ENCODE results near the gene NCAM1.

The NCAM1 gene

DNA sequence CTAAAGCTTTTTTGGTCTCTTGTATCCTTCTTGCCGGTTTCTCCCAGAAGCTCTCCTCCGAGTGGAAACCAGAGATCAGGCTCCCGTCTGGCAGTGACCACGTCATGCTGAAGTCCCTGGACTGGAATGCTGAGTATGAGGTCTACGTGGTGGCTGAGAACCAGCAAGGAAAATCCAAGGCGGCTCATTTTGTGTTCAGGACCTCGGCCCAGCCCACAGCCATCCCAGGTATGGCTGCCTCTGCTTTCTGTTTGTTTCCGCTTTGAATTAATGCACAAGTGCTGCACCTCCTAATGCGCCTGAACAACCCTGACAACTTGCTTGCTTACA is 298.8 kb downstream of the NCAM1 start:
- DNase-seq, result no peak

DNA sequence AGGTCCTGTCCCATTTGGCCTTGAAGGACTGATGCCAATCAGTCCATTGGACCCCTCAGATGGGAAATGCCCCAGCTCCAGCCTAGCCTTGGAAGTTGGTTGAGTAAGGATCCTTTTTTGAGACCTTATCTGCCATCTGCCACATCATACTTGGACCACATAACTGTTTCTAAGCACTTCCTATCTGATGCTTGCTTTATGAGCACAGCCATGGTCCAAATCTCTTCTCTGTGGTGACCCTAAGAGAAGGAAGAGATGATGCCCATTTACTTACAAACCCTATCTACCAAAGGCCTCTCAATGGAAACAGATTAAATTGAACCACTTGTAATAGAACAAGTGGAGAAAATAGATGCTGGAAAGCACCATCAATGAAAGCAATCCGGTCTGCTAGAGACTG is 299.3 kb downstream of the NCAM1 start:
- no peak for DNase-seq

DNA sequence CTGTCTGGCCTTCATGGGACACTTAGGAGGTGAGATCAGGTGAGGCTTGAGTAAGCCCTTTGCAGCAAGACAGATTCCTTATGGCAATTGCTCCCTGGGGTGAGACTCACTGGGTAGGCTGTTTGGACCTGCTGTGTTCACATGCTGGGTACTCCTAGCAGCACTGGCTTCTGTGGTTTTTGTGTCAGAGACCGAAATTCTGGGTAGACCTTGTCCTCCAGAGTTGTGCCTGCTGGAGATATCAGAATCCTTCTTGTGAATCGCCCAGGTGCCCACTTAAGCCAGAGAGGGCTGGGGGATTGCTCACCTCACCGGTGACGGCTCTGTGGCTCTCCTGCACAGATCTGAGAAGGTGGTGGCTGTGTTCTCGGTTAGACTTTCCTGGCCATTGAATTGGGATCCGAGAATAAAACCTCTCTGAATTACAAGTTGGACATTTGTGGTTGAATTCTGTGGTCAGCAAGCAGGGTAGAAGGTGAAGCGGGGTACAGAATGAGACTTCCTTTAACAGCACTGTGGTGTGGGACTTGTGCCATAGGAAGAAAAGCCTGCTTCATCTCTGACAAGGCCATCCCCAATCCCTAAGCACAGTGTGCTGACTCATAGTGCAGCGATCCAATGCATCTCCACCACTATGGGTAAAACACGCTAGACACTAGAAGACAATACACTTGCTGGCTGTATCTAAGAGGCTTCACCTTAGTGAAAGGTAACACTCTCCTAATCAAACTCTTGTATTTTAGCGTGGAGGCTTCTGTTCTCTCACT is 300.7 kb downstream of the NCAM1 start:
- DNase-seq, result peak in 1 of 2 donors; percentile 29

DNA sequence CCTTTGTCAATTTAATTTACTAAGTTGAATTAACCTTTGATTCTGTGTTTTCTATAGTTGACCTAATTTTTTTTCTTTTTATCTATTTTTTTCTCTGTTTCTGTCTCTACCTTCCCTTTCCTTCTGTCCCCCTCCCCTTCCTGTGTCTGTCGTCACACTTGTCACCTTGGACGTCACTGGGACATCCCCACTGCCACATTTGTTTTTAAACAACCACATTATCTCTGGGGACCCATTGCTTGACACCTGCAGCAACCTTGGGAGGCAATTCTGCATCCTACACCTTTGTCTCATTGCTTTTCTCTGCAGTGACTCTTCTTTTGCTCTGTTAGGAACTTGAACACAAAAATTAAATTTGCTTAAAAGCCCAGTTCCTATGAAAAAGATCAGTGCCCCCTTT is 301.4 kb downstream of the NCAM1 start:
- no peak for DNase-seq

DNA sequence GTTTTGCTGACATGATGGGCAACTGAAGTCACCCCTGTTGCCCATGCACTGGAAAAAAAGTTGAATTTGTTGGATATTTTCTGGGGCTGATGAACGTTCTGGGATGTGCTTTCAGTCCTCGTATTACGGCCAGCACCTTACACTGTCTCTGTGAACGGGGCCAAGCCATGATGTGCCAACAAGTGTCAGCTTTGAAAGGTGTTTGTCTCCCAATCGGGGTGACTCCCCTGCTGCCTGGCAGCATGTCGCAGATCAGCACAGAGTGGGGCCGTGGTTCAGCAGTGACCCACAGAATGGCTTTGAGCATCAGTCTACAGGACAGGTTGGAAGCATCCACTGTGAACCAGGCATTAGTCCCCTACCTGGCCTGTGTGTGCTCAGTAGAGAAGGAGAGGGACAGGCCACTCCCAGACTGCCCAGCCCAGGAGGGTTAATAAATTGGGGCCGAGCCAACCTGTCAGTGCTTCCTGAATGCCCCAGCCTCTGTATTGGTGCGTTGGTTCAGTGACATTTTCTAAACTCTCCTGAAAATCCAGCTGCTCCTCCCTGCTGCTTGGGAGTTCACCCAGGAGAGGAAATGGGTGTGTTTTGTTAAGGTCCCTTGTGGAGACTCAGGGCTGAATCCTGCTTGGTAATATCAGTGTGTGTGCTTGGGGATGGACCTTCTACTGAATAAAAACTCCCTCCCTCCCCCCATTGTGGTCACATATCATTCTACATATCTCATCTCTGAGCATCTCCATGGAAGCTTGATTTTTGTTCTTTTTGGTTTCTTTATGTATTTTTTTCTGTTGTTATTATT is 302.4 kb downstream of the NCAM1 start:
- no peak for DNase-seq

DNA sequence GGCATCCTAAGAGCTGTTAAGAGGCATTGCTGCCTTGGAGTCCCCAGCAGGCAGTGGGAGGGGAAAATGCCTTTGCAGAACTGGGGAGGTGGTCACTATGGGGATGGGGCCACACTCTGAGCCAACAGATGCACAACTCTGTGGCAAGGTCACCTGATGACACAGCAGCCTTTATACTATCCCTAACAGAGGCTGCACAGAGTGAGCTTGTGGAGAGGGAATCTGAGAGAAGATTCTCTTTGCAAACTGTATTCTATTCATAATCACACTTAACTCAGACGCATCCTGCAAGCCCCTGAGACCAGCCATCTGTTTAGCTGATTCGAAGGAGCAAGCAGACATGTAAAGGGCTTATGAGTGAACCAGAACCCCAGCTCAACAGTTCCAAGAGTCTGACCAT is 304.1 kb downstream of the NCAM1 start:
- no peak for DNase-seq

DNA sequence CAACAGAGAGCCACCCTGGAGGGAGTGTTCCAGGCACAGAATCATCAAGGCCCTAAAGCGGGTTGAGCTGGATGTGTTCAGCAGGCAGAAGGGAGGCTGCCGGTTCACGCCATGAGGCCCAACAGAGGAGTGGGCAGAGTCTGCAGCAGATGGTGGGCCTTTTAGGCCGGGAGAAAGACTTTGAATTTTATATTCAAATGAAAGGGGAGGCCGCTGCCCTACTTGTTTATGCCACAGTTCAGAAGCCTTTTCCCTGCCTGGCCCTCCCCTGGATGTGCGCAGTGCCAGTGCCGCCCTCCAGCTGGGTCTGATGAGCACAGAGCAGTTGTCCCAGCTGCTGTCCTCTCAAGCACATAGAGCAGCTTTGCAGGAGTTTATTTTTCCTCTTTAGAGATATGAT is 306.3 kb downstream of the NCAM1 start:
- DNase-seq, result peak; percentile 64 to 66

DNA sequence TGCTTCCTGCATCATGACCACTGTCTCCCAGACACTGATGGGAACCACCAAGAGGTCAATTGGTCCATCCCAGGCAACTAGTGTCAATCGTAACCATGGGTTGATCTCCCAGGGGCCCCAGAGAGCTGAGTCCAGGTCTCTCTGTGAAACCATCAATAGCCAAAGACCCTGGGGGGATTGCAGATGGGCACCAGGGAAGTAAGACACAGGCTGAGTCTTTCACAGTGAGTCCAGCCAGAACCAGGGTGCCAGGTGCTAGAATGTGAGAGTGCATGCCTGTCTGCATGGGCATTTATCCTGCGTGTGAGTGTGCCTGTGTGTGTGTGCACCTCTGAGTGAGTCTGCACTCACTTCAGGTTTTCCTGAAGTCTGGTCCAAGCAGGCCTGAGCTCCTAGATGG is 307.9 kb downstream of the NCAM1 start:
- no peak for DNase-seq

DNA sequence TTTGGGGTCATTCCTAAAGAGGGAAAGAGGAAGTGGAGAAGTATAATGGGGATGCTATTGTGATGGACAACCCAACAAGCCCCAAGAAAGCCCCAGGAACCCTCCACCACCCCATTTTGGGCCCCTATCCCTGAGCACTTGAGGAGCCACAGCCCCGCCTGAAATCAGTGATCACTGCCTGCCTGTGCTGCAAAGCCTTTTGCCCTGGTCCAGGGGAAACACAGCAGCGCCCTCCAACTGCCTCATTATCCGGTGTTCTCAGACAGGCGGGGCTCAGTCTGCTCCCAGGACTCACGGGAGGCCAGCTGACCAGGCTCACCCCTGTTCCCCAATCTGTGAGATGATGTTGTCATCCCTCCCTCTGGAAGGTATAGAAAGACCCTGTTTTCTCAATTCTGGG is 308.4 kb downstream of the NCAM1 start:
- no peak for DNase-seq

DNA sequence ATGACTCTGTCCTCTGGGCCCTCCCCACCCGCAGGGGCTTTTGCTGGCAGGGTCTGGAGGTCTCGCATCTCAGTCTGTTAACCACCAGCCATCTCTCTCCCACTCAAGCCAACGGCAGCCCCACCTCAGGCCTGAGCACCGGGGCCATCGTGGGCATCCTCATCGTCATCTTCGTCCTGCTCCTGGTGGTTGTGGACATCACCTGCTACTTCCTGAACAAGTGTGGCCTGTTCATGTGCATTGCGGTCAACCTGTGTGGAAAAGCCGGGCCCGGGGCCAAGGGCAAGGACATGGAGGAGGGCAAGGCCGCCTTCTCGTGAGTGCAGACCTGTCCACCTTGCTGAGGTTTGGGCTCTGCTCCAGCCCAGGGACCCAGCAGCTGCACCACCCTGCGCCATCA is 308.9 kb downstream of the NCAM1 start:
- DNase-seq, result no peak

DNA sequence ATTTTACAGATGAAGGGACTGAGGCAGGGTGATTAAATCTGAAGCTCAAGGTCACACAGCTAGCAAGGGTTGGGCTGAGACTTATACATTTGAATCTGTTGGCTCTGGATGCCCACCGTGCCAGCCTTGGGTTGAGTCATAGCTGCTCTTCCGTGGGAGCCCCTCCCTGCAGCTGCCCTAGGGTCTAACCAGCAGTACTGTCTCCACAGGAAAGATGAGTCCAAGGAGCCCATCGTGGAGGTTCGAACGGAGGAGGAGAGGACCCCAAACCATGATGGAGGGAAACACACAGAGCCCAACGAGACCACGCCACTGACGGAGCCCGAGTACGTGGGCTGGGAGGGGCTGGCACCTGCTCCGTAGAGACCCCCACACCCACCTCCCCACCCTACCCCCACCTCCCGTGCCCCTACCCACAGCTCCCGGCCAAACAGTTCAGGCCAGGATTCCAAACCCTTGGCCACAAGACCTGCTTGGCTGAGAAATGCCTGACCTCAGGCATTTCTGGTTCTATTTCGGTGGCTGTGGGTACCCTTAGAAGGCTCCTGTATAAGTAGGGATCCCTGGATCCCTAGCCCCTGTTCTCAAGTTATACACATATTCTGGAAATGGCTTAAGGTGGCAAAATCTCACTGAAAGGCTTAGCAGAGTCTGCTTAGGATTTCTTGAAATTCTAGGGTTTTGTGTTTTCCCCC is 310.5 kb downstream of the NCAM1 start:
- DNase-seq, result no peak

DNA sequence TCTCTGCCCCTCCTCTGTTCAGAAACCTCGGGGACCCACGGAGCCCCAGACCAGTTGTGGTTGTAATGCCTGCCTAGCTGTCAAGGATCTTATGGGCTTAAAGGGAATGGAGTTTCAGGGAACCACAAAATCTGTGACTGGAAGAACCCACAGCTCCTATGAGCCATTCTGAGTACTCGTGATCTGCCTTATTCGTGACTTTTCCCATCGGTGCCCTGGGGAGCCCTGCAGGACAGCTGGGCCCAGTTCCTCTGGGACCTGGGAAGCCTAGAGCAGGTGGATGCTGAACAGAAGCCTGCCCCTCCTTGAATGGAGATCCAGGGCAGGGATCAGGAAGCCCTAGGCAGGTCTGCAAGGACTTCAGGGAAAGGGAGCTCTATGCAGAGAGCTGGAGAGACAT is 311.1 kb downstream of the NCAM1 start:
- no peak for DNase-seq

DNA sequence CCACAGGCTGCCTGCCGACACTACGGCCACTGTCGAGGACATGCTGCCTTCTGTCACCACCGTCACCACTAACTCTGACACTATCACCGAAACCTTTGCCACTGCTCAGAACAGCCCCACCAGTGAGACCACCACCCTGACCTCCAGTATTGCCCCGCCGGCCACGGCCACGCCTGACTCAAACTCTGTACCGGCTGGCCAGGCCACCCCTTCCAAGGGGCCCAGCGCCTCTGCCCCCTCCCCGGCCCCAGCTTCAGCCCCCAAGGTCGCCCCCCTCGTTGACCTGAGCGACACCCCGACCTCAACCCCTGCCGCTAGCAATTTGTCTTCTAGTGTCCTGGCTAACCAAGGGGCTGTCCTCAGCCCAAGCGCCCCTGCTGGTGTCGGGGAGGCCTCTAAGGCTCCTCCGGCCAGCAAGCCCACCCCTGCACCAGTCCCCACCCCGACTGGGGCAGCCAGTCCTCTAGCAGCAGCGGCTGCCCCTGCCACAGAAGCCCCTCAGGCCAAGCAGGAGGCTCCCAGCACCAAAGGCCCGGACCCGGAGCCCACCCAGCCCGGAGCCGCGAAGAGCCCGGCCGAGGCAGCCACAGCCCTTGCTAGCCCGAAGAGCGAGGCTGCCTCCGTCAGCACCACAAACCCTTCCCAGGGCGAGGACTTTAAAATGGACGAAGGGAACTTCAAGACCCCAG is 311.9 kb downstream of the NCAM1 start:
- no peak for DNase-seq

DNA sequence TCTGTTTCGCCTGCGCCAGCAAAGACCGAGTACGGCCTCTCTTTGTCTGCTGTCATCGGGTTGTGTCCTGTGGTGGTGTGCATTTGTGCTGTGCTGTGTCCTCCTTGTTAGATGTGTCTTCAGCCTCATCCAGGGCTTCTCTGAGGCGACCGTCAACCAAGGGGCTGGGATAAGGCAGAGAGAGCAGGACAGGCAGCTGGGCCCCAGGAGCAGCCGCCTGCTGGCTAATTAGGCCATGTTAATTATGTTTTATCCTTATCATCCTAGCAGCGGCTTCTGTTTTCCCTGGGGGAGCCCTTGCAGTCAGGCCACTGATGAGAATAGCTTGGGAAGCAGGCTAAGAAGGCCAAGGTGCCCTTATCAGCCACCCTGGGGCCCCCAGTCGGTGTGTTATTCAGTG is 312.5 kb downstream of the NCAM1 start:
- no peak for DNase-seq

DNA sequence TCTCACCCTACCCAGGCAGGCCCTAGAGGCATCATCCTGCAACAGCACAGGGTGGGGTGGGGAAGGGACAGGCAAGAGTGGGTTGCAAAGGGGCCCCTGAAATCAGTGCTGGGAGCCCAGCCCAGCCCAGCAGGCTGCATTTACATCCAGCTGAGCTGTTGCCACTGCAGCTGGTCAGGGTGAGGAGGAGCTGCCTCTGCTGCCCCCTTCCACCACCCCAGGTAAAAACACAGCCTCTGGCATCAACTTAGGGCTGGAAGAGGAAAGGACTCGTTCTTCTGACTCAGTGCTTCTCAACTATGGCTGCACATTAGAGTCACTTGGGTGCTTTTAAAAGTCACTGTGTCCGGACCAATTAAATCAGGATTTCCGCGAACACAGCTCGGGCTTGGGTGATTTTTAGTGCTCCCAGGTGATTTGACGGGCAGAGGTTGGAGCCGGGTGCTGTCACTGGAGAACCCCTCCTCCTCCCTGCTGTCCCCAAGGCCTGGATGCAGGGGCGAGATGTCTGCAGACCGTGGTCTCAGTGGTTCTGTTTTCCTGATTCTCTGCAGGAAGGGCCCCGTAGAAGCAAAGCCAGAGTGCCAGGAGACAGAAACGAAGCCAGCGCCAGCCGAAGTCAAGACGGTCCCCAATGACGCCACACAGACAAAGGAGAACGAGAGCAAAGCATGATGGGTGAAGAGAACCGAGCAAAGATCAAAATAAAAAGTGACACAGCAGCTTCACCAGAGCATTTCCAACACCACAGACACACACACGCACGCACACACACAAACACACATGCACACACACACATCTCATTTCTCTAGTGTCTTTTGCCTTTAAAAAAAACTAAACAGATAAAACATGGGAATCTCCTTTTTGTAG is 313.7 kb downstream of the NCAM1 start:
- DNase-seq, result peak in 1 of 2 donors; percentile 16

DNA sequence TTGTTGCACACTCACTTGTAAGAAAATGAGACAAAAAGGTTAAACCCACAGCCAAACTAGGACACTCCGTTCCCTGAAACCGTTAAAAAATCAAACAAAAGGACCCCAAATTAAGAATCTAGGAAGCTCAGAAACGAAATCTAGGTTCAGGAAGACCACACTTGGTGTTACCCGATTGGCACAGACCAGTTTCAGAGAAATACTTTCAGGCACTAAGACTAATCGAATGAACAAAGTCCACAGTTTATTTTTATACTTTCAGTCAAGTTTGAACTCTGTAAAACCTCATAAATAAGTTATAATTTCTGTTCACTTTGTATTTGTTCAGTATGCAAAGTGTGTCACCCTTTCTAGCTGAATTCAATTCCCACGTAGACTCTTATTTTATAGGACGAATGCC is 314.4 kb downstream of the NCAM1 start:
- DNase-seq, result no peak

DNA sequence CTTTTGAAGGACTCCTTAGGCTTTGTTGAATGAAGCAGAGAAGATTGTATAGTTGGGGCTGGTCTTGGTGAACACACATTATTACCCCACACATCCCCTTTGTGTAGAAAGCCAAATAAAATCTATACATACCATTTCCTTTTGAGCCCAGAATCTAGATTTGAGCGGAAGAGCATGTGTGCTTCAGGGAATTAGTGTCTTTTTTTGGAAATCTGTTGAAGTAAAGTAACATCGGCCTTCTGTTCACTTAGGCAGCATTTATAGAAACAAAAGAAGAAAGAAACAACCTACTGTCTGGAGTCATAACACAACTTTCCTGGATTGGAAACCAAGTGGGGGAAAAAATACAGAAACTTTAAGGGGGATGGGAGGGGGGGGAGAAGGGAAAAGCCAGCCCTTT is 315.2 kb downstream of the NCAM1 start:
- no peak for DNase-seq

DNA sequence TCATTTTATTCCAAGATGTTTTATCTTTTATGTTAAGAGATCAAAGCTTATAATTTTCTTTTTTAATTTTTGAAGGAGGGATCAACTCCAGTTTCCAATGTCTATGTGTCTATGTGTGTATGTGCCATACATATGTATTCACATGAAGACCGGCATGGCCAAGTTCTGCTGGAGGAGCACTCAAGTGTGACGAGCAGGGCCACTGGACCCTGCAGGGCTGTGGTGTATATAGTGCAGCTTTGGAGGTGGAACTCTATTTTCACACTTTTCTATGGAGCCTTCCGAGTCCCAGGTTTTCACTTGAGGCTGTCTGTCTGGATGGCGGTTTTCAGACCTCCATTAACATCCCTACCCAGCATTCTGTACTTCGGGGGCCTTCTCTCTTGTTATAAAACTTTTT is 316.7 kb downstream of the NCAM1 start:
- no peak for DNase-seq

DNA sequence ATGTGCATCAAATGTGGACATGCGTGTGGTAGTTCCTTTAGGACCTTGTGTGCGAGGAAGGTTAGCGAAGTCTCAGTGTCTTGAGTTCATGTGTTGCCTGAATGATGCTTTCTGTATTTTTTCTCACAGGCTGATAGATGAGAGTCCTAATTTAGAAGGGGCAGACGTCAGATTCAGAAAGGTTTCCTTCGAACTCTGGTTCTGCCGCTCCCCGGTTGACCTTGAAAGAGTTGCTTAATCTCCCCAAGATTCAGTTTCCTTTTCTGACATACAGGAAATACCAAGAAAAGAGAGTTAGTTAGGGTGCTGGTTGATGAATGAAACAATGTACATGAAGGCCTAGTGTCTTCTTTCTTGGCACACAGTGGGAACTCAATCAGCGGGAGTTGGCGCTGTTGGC is 317.3 kb downstream of the NCAM1 start:
- no peak for DNase-seq

DNA sequence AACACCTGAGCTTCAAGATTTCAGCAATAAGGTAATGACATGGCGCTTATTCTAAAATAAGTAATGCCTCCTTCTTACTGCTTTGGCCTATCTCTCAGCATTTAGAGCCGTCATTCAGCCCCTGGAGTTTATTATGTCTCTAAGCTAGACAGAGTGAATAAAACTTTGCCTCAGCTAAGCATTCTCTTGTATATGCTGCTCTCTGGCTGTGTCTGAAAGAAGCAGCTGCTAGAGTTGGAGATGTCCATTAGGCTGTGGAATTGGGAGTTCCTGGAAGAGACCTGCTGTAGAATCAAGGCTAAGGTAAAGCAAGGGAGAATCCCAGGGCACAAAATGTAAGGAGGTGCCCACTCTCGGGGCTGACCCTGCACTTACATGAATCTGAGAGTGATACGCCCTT is 317.7 kb downstream of the NCAM1 start:
- peak in 1 of 2 donors; percentile 48 for DNase-seq

DNA sequence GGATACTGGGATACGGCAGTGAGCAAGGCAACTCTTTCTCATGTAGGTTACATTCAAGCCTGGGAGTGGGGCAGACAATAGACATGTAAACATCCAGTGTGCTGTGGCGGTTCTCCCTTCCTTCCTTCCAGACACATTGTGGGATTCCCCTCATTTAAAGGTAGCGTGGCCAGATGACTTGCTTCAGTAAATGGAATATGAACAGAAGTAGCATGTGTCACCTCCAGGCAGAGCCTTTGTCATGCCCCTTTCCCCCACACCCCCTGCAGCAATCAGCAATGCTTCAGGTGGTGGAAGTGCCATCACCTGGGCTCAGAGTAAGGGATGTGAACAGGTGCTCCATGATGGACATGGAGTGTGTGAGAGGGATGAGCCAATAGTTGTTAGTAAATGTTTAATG is 318.4 kb downstream of the NCAM1 start:
- no peak for DNase-seq

DNA sequence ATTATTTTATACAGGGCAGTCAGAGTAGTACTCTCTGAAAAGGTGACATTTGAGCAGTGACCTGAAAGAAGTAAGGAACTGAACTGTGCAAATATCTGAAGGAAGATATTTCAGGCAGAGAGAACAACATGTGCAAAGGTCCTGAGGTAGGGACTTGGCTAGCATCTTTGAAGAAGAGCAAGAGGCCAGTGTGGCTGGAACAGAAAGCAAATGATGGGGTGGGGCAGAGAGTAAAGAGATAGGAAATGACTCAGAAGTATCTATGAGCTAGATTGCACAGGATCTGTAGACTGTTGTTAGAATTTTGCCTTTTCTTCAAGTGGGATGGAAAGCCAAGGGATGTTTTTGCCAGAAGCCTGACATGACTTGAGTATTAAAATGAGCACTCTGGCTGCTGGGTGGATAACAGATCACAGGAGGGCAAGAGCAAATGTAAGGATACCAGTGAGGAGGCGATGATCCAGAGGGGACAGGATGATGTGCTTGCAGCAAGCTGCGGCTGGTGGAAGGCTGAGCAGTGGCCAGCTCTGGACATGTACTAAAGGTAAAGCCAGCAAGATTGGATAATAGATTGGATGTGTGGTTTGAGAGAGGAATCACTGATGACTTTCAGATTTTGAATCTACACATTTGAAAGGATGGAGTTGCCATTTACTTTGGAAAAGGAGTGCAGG is 320.0 kb downstream of the NCAM1 start:
- DNase-seq, result no peak

Measured in hippocampal formation (tissue), 2 donors.